K562 (cell line): Measurements from ENCODE around the gene DPYSL4. TPM values are rescaled to one million over a fixed set of nuclear protein-coding genes. Genes with fewer than 3 reads are reported as not detected.

ENCODE experiments used
- ATAC-seq: fragments of 200-7000 bp; cut with Tn5 transposase; 3 replicates; pipeline ENCODE4 v1.9.1; 2020; ENCODE audit warnings: moderate library complexity
- BruUV-seq: library from RNA; stranded (reverse); fragments of 400-500 nt; replicated peaks from 2 replicates; lab custom pipeline; 2021; lab: Mats Ljungman, UMichigan
- CTCF ChIA-PET: fragments of 300-600 bp; formaldehyde crosslinking; extraction: SDS; loops from one replicate; lab custom pipeline; 2021; ENCODE audit warnings: low intra/inter-chr PET ratio; lab: Yijun Ruan, JAX
- POLR2A ChIA-PET: fragments of 300-600, 350-650 bp; sonication (Branson Sonifier 250); formaldehyde crosslinking; extraction: SDS; loops from one replicate; lab custom pipeline; 2021; ENCODE audit warnings: antibody characterized with exemption, inconsistent platforms; lab: Yijun Ruan, JAX
- DNase-seq, 4 experiments: peaks; one replicate each; pipeline versions ENCODE4 v3.0.0 to v3.0.0-alpha.2; 2011 to 2018; ENCODE audit warnings: low spot score in 3 of 4, mixed read lengths in 3 of 4; ENCODE audit errors: extremely low read depth in 1 of 4
- FAIRE-seq: peaks from 2 replicates; lab custom pipeline; 2011; peaks lifted over from hg19 to GRCh38; lab: Jason Lieb, UNC
- H2AFZ ChIP-seq: 2 replicates; pipeline ENCODE4 v1.6.0; 2011; ENCODE audit warnings: low read depth, low read length, control low read depth, inconsistent platforms
- H3K27ac ChIP-seq: fragments of 200-600 bp; 3 replicates; pipeline ENCODE4 v1.8.0; 2011; ENCODE audit warnings: low read depth, mild to moderate bottlenecking, control low read depth, inconsistent platforms, low read length, moderate library complexity, mixed read lengths; ENCODE audit errors: extremely low read depth
- H3K27me3 ChIP-seq, 2 experiments: fragments of 300-600 bp in 1 of 2; 2 replicates in 1 of 2; 3 replicates in 1 of 2; pipeline versions ENCODE4 v1.6.0 to v1.8.0; 2011; ENCODE audit warnings: inconsistent platforms in 2 of 2, low read length in 2 of 2, mild to moderate bottlenecking in 1 of 2, mixed read lengths in 1 of 2, moderate library complexity in 1 of 2; ENCODE audit not compliant: control insufficient read depth in 2 of 2, insufficient read depth in 2 of 2
- H3K36me3 ChIP-seq: fragments of 300-600 bp; 3 replicates; pipeline ENCODE4 v1.8.0; 2011; ENCODE audit warnings: mild to moderate bottlenecking, low read length, inconsistent platforms; ENCODE audit not compliant: control insufficient read depth, insufficient read depth
- H3K4me1 ChIP-seq, 2 experiments: fragments of 200-600 bp in 1 of 2; replicated peaks in 1 of 2; 2 replicates in 1 of 2; 3 replicates in 1 of 2; pipeline versions ENCODE4 v1.5.1 to v1.8.0; 2011; ENCODE audit warnings: inconsistent platforms in 2 of 2, low read length in 2 of 2, mild to moderate bottlenecking in 1 of 2, mixed read lengths in 1 of 2, moderate library complexity in 1 of 2; ENCODE audit not compliant: control insufficient read depth in 2 of 2, insufficient read depth in 2 of 2
- H3K4me2 ChIP-seq: 2 replicates; pipeline ENCODE4 v1.6.1; 2011; ENCODE audit warnings: low read length, control low read depth, inconsistent platforms, mixed read lengths; ENCODE audit not compliant: insufficient read depth
- H3K4me3 ChIP-seq: fragments of 200-600 bp; sonication (generic), shearing (Covaris generic); 2 replicates; pipeline ENCODE4 v1.5.1; 2016; ENCODE audit warnings: control low read depth, inconsistent platforms
- H3K79me2 ChIP-seq: fragments of 200-600 bp; 3 replicates; pipeline ENCODE4 v1.8.0; 2011; ENCODE audit warnings: low read length, inconsistent platforms; ENCODE audit not compliant: control insufficient read depth, insufficient read depth
- H3K9ac ChIP-seq, 2 experiments: 2 replicates each; pipeline versions ENCODE4 v1.6.0 to v1.6.1; 2011; ENCODE audit warnings: low read depth in 2 of 2, low read length in 2 of 2, control low read depth in 1 of 2, inconsistent platforms in 1 of 2, mild to moderate bottlenecking in 1 of 2, mixed read lengths in 1 of 2; ENCODE audit not compliant: insufficient read depth in 1 of 2
- H3K9me1 ChIP-seq: one replicate; pipeline ENCODE4 v1.6.0; 2011; ENCODE audit warnings: inconsistent platforms, mild to moderate bottlenecking, low read length, moderate library complexity; ENCODE audit not compliant: control insufficient read depth, insufficient read depth
- H3K9me3 ChIP-seq: replicated peaks from 2 replicates; pipeline ENCODE4 v1.5.1; 2011; ENCODE audit warnings: low read depth, low read length, inconsistent platforms; ENCODE audit not compliant: control insufficient read depth, insufficient read depth
- H4K20me1 ChIP-seq: replicated peaks from 2 replicates; pipeline ENCODE4 v1.6.1; 2011; ENCODE audit warnings: low read length, inconsistent platforms, mixed read lengths; ENCODE audit not compliant: control insufficient read depth, insufficient read depth
- BRD4 ChIP-seq: fragments of 200-600 bp; sonication (generic); IDR thresholded peaks from 2 replicates; pipeline ENCODE4 v1.6.1; 2017; ENCODE audit warnings: inconsistent platforms
- CREM ChIP-seq: IDR thresholded peaks from 2 replicates; pipeline ENCODE4 v1.6.1; 2014; ENCODE audit warnings: antibody characterized with exemption, low read depth
- NRF1 ChIP-seq, 2 experiments: fragments of 450-650 bp; IDR thresholded peaks in 1 of 2; conservative IDR thresholded peaks in 1 of 2; 2 replicates each; pipeline ENCODE4 v1.6.1; 2014; ENCODE audit warnings: mild to moderate bottlenecking in 2 of 2
- PCBP2 ChIP-seq: fragments of 200-400 bp; formaldehyde crosslinking; IDR thresholded peaks from 2 replicates; pipeline ENCODE4 v1.6.1; 2018; ENCODE audit warnings: low read length, low read depth, mild to moderate bottlenecking, moderate library complexity; ENCODE audit not compliant: poor library complexity, severe bottlenecking
- PHF8 ChIP-seq: fragments of 200-600 bp; sonication (generic); IDR thresholded peaks from 2 replicates; pipeline ENCODE4 v1.6.1; 2012; ENCODE audit warnings: mixed run types, mild to moderate bottlenecking, inconsistent platforms, low read length, moderate library complexity, borderline replicate concordance
- VEZF1 ChIP-seq: fragments of 200-800 bp; sonication (Bioruptor generic); IDR thresholded peaks from 2 replicates; pipeline ENCODE4 v1.6.1; 2017; ENCODE audit warnings: missing genetic modification characterization, missing compliant biosample characterization
- WGBS: fragments of 100-300 bp; shearing (Covaris generic); methylation state at CpG from one replicate; pipeline ENCODE4 v1.1.6; 2016; ENCODE audit warnings: low coverage, mixed read lengths; ENCODE audit not compliant: insufficient coverage; ENCODE audit errors: missing lambda C conversion rate; 5-methylcytosine and 5-hydroxymethylcytosine counted together
- in situ Hi-C: fragments of 300-500 bp; cut with MboI; formaldehyde crosslinking; loops from 4 replicates; pipeline ENCODE4 v1.15.0; 2018; ENCODE audit warnings: inconsistent platforms, mixed read lengths
- intact Hi-C: fragments of 100-400 bp; cut with micrococcal nuclease; formaldehyde crosslinking; loops from 2 replicates; pipeline ENCODE4 v1.14.2; 2022
- polyA plus RNA-seq, 8 experiments: library from polyadenylated mRNA; depleted of rRNA in 4 of 8; stranded (reverse) in 5 of 8; unstranded in 3 of 8; fragments of >200 nt; fragmentation: Nextera tagmentation in 2 of 8; fragmentation: Illumina TruSeq in 1 of 8; extraction: Ambion mirVana in 2 of 8; extraction: Trizol in 1 of 8; gene quantifications; 2 replicates each; pipeline versions ENCODE4 v1.2.1 to v1.2.3, GENCODE V29; 2011 to 2014; ENCODE audit warnings: inconsistent platforms in 1 of 8, missing spikeins in 1 of 8
- total RNA-seq, 7 experiments: library from RNA; depleted of rRNA in 6 of 7; stranded (reverse); fragments of >200 nt in 6 of 7; fragmentation: Illumina TruSeq in 2 of 7; extraction: Trizol in 2 of 7; gene quantifications; 2 replicates each; pipeline versions ENCODE4 v1.2.1 to v1.2.3, GENCODE V29; 2011 to 2021; ENCODE audit warnings: low replicate concordance in 1 of 7
- TF ChIP-seq, protein P1 (sequence below): sonication (generic); formaldehyde crosslinking; IDR thresholded peaks from 2 replicates; pipeline ENCODE4 v1.8.0; 2022; ENCODE audit warnings: missing genetic modification reagents, mild to moderate bottlenecking, moderate library complexity, borderline replicate concordance

DPYSL4 gene
- total and polyA plus RNA-seq, 9 of the 15 experiments (the other 6 are each of a cell fraction or from before 2014, with no cell fraction given) = 0.03 TPM; not detected in 8

DNA sequence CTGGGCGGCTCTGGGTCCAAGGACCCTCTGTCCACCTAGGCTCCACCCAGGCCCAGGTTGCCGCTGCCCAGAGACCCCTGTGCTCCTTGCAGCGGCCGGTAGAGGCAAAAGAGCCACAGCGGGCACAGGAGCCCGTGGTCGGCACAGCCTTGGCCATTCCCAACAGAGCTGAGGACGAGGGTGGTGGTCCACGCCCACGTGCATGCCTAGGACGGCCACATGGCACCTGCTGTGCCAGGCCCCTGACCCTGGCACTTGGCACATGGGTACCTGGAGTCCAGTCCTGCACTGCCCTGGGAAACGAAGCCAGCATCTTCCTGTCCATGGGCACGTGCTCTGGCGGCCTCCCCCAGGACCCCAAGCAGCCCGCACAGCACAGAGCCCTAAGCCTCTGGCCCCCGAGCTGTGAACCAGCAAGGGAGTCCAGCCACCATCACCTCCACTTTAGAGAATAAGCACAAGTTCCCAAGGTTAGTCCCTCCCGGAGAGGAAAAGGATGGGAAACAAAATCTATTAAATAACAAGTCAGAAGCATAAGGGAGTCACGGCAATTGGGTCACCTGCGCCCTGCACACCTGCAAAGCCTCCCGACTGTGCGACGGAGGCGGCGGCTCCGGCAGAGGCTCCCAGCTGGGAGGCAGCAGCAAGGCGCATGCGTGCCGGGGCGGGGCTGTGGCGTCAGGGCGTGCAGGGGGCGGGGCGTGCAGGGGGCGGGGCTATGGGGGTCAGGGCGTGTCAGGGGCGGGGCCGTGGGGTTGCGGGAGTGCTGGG, 61.9 kb downstream of the DPYSL4 start:
- ATAC-seq (peak; percentile 91), FAIRE-seq (no peak), DNase-seq (peak; percentile 67 to 97 (median 96))
- H3K4me1 ChIP-seq = peaks cover 4 to 27% of the 10 kb centered on the region in 2 experiments; a peak in 3 of 5 replicates
- no peak overlapping the region for H3K9ac ChIP-seq
- in situ Hi-C loops = no loop called here
- ChIA-PET CTCF (no interaction called here), POLR2A (interaction anchor here (0.6 to 0.9 kb wide), 2 partner anchors 9 to 50 kb away, joined by 3 read pairs; no protein-coding TSS in a partner anchor)
- TF ChIP-seq PCBP2 (no peak), BRD4 (no peak), NRF1 (conservative IDR thresholded peaks at IDR 0.05 in 1 of 2, IDR thresholded peaks at IDR 0.05 in 1 of 2) (peak; percentile 87 to 88), VEZF1 (CRISPR knock-in tag) (peak; percentile 52; the same call in 1 of the 2 replicates), PHF8 (peak; percentile 33; the same call in 1 of the 2 replicates), CREM (0 out of 2 replicates have a peak, but pooled peaks have one; percentile 5)
- TF ChIP-seq, protein P1, sequence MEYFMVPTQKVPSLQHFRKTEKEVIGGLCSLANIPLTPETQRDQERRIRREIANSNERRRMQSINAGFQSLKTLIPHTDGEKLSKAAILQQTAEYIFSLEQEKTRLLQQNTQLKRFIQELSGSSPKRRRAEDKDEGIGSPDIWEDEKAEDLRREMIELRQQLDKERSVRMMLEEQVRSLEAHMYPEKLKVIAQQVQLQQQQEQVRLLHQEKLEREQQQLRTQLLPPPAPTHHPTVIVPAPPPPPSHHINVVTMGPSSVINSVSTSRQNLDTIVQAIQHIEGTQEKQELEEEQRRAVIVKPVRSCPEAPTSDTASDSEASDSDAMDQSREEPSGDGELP (CRISPR knock-in tag) = peak; percentile 83
- no TSS peak for BruUV-seq
- WGBS = 9% methylated on average over 18 of the region's 38 CpGs
- H3K9me3 ChIP-seq = no peaks in the 10 kb centered on the region
- peaks cover 2 to 52% of the 10 kb centered on the region in 2 experiments; a peak in 3 of 5 replicates for H3K27me3 ChIP-seq
- H2AFZ ChIP-seq = peak overlapping the region; percentile 92
- H3K27ac ChIP-seq = no peak overlapping the region
- peak overlapping the region; percentile 71 for H3K4me2 ChIP-seq
- intact Hi-C loops = no loop called here
- H3K9me1 ChIP-seq = no peaks in the 10 kb centered on the region
- H3K36me3 ChIP-seq = no peaks in the 10 kb centered on the region
- H3K79me2 ChIP-seq = no peaks in the 10 kb centered on the region
- no peak overlapping the region for H3K4me3 ChIP-seq
- 0 out of 2 replicates have a peak, but pooled peaks cover 4% of the 10 kb centered on the region for H4K20me1 ChIP-seq
